ENCODE measurements around the gene STEAP1.

GRCh38 chr7:90209776-90210175, 55.5 kb downstream of the STEAP1 start:
- no peak for TF ChIP-seq ZBTB33 (IDR thresholded peaks at IDR 0.05)
- no peak for TF ChIP-seq CTCF (IDR thresholded peaks at IDR 0.05; ENCODE audit: low read depth, low read length, missing input control)
- TF ChIP-seq RAD21 (IDR thresholded peaks at IDR 0.05), result no peak
